ENCODE data around the gene NIN. TPM values are rescaled to one million over a fixed set of nuclear protein-coding genes. Genes with fewer than 3 reads are reported as not detected.

Gene NIN
- total RNA-seq, 1 experiment from 2014 or later, result 26.6 TPM

DNA sequence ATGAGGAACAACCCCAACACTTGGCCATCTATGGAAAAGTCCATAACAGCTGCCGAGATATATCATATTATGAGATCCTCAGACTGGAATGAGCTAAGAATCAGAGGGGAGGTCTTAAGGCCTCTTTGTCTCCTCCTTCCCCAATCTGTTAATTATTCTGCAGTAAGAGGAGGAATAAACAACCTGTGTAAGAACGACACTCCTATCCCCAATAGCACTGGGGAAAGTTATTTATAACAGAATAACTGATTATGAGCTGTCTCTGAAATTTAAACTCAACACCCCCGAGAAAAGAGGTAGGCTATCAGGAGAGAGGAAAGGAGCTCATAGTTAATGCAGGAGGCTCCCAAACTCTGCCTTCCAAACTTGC, 68.0 kb downstream of the NIN start:
- no peak overlapping the region for H3K27ac Mint-ChIP-seq (ENCODE audit: unreplicated experiment)
- no peaks in the 10 kb centered on the region for H3K9me3 Mint-ChIP-seq (ENCODE audit: low read depth, unreplicated experiment)
- no TSS peak for BruUV-seq (replicated peaks)
- TF ChIP-seq, protein P1, sequence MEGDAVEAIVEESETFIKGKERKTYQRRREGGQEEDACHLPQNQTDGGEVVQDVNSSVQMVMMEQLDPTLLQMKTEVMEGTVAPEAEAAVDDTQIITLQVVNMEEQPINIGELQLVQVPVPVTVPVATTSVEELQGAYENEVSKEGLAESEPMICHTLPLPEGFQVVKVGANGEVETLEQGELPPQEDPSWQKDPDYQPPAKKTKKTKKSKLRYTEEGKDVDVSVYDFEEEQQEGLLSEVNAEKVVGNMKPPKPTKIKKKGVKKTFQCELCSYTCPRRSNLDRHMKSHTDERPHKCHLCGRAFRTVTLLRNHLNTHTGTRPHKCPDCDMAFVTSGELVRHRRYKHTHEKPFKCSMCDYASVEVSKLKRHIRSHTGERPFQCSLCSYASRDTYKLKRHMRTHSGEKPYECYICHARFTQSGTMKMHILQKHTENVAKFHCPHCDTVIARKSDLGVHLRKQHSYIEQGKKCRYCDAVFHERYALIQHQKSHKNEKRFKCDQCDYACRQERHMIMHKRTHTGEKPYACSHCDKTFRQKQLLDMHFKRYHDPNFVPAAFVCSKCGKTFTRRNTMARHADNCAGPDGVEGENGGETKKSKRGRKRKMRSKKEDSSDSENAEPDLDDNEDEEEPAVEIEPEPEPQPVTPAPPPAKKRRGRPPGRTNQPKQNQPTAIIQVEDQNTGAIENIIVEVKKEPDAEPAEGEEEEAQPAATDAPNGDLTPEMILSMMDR (IDR thresholded peaks at IDR 0.05; ENCODE audit: unreplicated experiment), result no peak
- H3K36me3 Mint-ChIP-seq (ENCODE audit: insufficient read depth, unreplicated experiment), result peaks cover 6% of the 10 kb centered on the region
- CTCF ChIA-PET, result interaction anchor here (0.5 to 1.4 kb wide), 3 partner anchors 15 to 29 kb away, joined by 3 read pairs; no protein-coding TSS in a partner anchor
- H3K4me1 Mint-ChIP-seq (ENCODE audit: low read depth, unreplicated experiment), result no peaks in the 10 kb centered on the region
- H3K4me3 Mint-ChIP-seq (ENCODE audit: low read depth, unreplicated experiment), result no peak overlapping the region
- no peaks in the 10 kb centered on the region for H3K27me3 Mint-ChIP-seq (ENCODE audit: unreplicated experiment)
- intact Hi-C loops (cut with micrococcal nuclease; ENCODE audit: unreplicated experiment), result no loop called here
- DNase-seq, result no peak

DNA sequence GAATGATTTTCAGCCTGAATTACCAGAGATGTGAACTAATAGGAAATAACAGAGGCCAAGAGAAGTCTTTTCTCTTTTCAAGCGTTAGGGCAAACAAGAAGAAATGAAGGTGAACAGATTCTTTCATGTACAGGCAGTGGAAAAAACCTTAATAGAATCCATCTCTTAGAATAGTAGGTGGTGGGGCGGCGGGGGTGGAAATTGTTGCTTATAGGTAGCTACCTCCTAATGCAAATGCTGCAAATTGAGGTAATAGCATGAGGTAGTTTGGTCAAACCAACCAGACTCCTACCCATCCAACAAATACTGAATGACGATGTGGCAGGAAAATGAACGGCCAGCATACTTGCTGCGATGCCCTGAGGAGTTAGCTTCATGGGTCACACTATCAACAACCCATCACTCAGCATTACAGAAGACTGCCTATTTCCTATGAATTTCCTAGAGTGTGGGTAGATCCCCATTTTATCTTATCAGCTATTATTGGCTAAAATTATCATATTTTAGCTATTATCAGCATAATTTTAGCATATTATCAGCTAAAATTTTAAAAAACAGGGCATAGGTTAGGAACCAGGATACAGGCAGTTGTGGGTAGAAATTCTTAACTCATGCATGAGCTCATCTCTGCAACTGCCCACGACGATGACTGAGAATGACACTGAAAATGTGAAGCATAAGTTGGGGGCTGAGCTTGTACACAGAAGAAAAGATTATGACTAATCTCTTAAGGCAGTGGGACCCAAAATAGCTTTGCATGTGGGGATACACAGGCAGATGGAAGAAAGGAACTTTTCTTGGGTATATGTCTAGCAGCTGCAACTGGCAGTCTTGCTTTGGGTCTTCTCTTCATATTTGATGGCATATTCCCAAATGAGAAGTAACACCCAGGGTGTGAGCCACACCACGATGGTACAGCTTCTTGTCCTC, 68.7 kb downstream of the NIN start:
- CTCF ChIA-PET, result interaction anchor here (1.4 kb wide), 1 partner anchor 16 kb away, joined by 3 read pairs; no protein-coding TSS in a partner anchor
- TF ChIP-seq, protein P1 (IDR thresholded peaks at IDR 0.05; ENCODE audit: unreplicated experiment), result no peak
- H3K27ac Mint-ChIP-seq (ENCODE audit: unreplicated experiment), result no peak overlapping the region
- H3K4me3 Mint-ChIP-seq (ENCODE audit: low read depth, unreplicated experiment), result no peak overlapping the region
- BruUV-seq (replicated peaks), result no TSS peak
- no peak for DNase-seq
- H3K4me1 Mint-ChIP-seq (ENCODE audit: low read depth, unreplicated experiment), result no peaks in the 10 kb centered on the region
- intact Hi-C loops (cut with micrococcal nuclease; ENCODE audit: unreplicated experiment), result no loop called here
- H3K9me3 Mint-ChIP-seq (ENCODE audit: low read depth, unreplicated experiment), result no peaks in the 10 kb centered on the region
- peaks cover 6% of the 10 kb centered on the region for H3K36me3 Mint-ChIP-seq (ENCODE audit: insufficient read depth, unreplicated experiment)
- H3K27me3 Mint-ChIP-seq (ENCODE audit: unreplicated experiment), result no peaks in the 10 kb centered on the region

DNA sequence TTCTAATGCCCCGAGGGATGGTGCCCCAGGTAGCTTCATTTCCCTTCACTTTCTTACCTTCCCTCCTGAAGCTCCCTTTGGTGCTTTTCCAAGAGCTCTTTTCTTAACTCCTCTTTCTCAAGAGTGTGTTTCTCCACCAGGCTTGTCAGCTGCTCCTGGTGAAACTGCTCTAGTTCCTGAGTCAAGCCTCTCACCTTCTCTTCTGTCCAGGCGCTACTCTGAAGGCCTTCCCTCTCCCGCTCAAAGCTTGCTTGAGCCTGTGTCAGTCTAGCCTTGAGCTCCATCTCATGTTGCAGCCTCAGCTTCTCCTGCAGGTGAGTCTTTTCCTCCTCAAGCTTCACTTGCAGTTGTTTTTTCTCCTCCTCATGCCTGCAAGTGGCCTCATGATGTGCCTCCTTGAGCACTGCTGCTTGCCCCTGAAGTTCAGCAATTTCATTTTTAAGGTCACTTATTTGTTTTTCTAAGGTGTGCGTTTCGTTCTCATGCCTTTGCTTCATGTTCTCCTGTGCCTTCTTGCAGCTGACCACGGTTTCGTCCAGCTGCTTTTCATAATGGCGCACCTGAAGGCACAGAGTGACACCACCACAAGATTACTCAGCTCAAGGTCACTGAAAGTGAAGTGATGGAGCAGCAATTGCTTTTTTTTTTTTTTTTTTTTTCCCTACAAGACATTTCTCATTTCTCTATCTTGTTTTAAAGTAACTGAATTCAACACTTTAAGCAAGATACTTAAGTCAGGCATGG, 71.0 kb downstream of the NIN start:
- intact Hi-C loops (cut with micrococcal nuclease; ENCODE audit: unreplicated experiment), result no loop called here
- Mint-ChIP-seq H3K27ac (ENCODE audit: unreplicated experiment) (no peak overlapping the region), H3K9me3 (ENCODE audit: low read depth, unreplicated experiment) (no peaks in the 10 kb centered on the region), H3K36me3 (ENCODE audit: insufficient read depth, unreplicated experiment) (peaks cover 6% of the 10 kb centered on the region), H3K4me3 (ENCODE audit: low read depth, unreplicated experiment) (no peak overlapping the region), H3K4me1 (ENCODE audit: low read depth, unreplicated experiment) (no peaks in the 10 kb centered on the region), H3K27me3 (ENCODE audit: unreplicated experiment) (no peaks in the 10 kb centered on the region)
- no TSS peak for BruUV-seq (replicated peaks)
- TF ChIP-seq, protein P1 (IDR thresholded peaks at IDR 0.05; ENCODE audit: unreplicated experiment), result no peak
- CTCF ChIA-PET, result interaction anchor here (0.7 kb wide), 4 partner anchors 10 to 804 kb away, joined by 3 to 10 read pairs (median 5); no protein-coding TSS in a partner anchor
- DNase-seq, result no peak

DNA sequence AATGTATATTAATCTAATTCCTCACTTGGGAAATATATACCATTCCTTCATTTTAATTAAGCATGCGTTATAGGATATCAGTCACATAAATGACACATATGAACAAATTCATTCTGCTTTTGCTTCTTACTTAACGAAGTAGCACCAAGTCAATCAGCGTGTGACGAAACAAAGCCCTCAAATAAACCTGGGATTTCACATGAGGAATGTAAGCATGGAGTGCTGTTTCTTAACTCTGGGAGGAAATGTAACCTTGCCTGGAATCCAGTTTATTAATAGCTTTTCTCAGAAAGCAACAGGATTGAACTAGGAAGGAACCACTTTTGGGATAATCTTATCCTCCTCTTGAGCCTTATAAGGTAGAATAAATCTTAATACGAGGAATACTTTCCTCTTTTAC, 72.0 kb downstream of the NIN start:
- DNase-seq, result no peak
- CTCF ChIA-PET, result no interaction called here
- Mint-ChIP-seq H3K4me1 (ENCODE audit: low read depth, unreplicated experiment) (no peaks in the 10 kb centered on the region), H3K27me3 (ENCODE audit: unreplicated experiment) (no peaks in the 10 kb centered on the region), H3K4me3 (ENCODE audit: low read depth, unreplicated experiment) (no peak overlapping the region), H3K9me3 (ENCODE audit: low read depth, unreplicated experiment) (no peaks in the 10 kb centered on the region), H3K27ac (ENCODE audit: unreplicated experiment) (no peak overlapping the region), H3K36me3 (ENCODE audit: insufficient read depth, unreplicated experiment) (peaks cover 6% of the 10 kb centered on the region)
- intact Hi-C loops (cut with micrococcal nuclease; ENCODE audit: unreplicated experiment), result no loop called here
- TF ChIP-seq, protein P1 (IDR thresholded peaks at IDR 0.05; ENCODE audit: unreplicated experiment), result no peak
- BruUV-seq (replicated peaks), result no TSS peak
